HG03196 (cell line): ENCODE results near the gene CARD11.

ENCODE experiments used
- ATAC-seq: cut with Tn5 transposase; IDR thresholded peaks from one replicate; pipeline ENCODE4 v1.9.1; 2021; ENCODE audit not compliant: unreplicated experiment

The CARD11 gene

DNA sequence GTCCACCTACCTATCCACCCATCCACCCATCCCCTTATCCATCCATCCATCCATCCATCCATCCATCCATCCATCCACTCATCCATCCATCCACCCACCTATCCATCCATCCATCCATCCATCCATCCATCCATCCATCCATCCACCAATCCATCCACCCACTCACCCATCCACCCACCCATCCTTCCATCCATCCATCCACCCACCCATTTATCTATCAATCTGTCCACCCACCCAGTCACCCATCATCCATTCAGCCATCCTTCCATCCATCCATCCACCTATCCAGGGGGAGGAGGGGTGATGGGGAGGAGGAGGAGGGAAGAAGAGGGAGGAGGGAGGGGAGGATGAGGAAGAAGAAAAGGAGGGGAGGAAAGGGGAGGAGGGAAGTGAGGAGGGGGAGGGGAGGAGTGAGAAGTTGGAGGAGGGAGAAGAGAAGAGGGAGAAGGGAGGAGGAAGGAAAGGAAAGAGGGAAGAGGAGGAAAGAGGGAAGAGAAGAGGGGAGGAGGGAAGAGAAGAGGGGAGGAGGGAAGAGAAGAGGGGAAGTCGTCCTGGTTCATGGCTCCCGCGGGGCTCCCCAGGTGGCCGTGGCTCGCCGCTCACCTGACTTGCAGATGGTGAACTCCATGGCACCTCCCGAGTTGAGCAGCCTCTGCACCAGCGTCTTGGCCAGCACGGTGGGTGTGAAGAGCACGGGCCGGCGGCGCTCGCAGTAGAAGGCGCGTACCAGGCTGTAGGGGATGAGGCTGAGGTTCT lies 130.8 kb downstream of the CARD11 start:
- ATAC-seq: no peak

DNA sequence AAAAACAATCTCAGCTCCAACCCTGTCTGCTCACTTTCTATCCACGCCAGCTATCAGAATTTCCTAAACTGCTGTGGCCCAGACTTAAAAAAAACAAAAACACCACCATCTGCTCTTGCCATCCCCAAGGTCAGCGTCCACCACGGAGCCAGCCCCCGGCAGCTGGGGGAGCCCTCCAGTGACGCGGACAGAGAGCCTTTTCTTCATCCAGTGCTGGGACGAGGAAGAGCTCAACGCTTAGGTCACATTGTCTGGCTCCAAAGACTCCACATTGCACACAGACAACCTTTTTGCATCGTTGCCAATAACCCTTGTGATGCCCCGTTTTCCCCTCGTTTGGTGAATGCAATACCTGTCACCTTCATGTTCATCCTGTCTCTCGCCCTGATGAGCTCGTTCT lies 132.2 kb downstream of the CARD11 start:
- no peak for ATAC-seq

DNA sequence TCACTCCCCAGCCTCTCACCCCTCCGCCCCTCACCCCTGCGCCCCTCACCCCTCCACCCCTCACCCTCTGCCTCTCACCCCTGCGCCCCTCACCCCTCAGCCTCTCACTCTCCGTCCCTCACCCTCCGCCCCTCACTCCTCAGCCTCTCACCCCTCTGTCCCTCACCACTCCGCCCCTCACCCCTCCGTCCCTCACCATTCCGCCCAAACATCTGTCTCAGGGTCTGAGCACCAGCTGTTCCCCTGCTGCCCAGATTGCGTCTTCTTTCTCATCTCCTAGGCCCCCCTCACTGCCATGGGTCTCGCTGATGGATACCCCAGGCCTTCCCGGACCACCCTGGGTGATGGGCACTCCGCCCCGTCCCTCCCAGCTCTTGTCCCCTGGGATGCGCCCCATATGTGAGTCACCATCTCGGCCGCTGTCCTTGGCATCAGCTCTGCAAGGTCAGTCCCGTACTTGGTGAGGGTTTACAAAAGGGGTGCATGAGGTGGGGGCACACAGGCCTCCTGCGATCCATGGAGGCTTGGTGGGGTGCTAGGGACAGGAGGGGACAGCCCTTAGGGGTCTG lies 134.1 kb downstream of the CARD11 start:
- ATAC-seq: no peak

DNA sequence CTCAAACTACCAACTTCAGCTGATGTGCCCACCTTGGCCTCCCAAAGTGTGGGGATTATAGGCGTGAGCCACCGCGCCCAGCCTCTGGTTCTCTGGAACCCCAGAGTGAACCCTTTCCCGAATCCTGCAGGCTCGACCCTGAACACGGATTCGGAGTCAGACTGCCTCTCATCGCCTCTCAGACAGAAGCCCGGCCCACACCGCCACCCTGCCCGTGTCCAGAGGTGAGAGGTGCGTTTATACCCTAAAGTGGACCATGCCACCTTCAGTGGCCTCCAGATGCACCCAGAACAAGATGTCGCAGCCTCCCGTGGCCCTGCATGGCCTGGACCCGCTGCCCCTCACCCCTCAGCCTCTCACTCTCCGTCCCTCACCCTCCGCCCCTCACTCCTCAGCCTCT lies 134.6 kb downstream of the CARD11 start:
- ATAC-seq: no peak

DNA sequence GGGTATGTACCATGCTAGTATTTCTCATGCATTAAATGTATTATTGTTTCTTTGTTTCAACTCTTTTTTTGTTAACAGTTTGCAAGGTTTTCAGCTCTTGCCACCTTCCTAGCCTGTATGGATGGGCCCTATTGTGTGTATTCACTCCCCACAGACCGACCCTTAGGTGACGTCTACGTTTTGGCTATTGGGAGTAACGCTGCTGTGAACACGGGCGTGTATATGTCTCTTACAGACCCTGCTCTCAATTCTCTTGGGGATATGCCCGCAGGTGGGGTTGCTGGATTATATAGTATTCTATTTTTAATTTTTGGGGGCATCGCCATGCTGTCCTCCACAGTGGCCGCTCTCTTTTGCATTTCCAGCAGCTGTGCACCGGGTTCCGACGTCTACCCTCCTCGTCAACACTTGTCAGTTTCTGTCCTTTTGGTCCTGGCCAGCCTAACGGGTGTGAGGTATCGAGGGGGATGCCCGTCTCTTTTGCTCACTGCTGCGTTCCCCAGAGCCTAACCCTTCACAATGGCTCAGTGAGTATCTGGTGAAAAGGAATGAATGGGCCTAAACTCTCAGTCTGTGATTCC lies 135.5 kb downstream of the CARD11 start:
- ATAC-seq: no peak

DNA sequence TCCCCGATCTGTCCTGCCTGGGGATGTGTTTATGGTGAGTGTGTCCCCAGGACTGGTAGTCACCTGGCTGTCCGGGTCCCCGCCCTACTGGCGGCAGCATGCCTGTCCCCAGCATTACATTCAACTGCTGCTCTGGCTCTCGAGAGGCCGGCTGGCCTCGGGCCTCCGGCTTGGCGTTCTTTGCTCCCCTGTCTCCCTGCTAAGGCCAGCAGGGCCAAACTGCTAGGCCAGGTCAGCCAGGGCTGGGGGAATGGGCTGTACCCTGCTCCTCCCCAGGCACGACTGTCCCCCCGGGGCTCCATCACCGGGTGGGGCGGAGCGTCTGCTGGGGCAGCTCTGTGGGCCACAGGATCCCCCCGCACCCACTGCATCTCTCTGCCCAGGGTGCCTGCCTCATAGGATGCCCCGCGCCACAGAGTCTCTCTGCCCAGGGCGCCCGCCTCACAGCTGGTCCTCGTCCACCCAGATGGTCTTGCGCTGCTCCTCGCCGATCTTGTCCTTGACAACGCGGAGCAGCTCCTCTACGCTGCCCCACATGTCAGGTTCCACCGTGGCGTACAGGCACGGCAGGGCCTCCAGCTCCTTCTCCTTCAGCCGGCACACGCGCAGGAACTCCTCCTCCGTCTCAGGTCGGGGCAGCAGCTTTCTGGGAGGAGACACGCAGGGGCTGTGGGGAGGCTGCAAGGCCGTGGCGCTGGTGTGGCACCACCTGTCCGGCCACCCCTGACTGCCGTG lies 137.3 kb downstream of the CARD11 start:
- ATAC-seq: no peak

DNA sequence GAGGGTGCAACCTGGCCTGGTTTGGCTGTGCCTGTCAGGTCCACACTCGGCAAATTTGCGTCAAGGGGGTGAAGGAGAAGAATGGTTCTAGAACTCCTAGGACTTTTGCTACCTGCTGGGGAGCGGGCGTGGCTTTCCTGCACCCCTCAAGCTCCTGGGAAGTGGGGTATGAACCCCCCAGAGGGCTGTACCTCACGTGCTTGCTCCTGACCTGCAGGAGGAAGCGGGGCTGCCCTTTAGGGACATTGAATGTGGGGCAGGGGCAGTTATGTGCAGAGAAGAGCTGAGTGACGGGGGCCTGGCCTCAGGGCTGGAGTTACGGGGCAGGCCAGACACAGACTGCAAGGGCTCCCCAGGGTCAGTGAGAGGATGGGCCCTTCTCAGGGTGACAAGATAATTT lies 138.2 kb downstream of the CARD11 start:
- ATAC-seq: no peak

DNA sequence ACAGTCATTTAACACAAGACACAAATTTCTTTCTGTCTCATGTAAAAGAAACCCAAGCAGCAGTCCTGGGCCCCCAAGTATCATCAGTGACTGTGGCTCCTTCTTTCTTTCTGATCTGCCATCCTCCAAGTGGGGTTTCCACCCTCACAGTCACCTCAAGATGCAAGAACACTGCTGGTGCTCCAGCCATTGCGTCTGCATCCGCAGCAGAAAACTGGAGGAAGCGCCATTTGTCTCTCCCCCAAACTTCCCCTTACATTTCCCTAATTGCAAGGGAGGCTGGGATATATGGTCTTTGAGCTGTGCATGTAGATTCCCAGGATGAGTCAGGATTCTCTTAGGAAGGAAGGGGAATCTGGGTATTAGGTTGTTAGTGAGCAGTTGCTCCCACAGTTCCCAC lies 138.6 kb downstream of the CARD11 start:
- ATAC-seq: no peak

DNA sequence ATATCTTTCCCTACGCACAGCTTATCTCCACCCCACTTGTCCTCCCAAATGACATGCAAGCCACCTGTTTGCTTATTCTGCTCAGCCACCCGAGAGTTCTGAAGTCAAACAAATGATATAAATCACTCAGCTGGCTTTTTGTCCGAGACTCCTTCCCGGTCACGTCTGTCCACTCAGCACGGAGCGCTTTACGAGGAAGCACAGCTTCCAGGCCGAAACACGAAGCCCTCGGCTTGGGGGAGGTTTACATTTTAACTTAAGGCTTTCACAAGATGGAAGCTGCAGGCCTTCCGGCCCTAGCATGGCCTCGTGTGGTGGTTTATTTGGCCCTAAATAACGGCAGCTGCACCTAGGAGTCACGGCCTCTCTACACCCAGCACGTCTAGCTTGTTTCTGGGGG lies 139.5 kb downstream of the CARD11 start:
- ATAC-seq: no peak

DNA sequence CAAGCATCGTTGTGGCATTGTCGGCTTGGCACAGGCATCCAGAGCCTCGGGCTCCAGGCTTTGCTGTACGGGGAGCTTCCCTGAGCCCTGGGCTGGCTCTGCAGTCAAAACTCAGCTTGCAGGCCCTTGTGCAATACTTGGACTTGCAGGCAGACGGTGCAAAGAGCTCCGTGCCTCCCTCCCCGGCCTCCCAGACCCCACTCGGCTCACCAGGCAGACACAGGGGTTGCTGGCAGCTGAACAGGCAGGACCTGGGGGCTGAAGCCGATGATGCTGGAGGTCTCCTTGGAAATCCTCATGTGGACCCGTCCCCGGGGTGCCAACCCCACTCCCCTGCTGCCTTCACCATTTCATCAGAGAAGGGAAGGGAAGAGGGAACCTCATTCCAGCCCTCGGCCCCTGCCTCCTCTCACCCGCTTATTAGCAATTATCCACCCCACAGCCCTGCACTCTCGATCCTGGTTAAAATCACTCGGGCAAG lies 139.9 kb downstream of the CARD11 start:
- no peak for ATAC-seq

DNA sequence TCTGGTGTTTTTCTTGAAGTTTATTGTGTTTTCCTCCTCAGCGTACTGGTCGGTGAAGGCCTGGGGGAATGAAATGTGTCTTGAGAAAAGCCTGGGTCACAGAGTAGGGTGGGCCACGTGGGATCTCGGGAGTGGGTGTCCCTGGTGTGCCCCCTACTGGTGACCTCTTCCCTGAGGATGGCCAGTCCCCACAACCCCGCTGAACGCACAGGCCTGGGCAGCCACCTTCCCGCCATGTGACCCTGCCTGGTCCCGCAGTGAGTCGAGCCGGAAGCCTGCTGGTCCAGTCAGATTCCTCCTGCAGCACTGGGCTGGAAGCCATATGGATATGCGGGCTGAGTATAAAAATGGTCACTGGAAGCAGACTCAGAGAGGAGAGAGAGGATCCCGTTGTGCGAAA lies 146.6 kb downstream of the CARD11 start:
- ATAC-seq: no peak

DNA sequence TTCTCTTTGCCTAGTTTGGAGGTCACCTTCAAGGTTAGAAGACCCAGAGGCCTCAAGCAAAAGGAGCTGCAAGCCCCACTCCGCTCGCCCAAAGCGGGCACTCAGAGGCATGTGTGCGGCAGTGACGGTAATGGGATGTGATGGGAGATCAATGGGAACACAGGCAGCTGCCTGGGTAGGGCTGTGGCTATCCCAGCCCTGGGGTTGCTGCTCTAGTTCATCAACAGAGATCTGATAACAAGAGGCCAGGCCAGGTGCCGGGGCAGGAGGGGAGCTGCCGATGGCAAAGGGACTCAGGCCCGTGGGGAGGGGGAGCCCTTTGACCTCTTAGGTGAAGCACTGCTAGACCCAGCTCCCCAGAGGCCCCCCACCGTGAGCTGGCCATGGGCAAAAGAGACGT lies 147.5 kb downstream of the CARD11 start:
- no peak for ATAC-seq

DNA sequence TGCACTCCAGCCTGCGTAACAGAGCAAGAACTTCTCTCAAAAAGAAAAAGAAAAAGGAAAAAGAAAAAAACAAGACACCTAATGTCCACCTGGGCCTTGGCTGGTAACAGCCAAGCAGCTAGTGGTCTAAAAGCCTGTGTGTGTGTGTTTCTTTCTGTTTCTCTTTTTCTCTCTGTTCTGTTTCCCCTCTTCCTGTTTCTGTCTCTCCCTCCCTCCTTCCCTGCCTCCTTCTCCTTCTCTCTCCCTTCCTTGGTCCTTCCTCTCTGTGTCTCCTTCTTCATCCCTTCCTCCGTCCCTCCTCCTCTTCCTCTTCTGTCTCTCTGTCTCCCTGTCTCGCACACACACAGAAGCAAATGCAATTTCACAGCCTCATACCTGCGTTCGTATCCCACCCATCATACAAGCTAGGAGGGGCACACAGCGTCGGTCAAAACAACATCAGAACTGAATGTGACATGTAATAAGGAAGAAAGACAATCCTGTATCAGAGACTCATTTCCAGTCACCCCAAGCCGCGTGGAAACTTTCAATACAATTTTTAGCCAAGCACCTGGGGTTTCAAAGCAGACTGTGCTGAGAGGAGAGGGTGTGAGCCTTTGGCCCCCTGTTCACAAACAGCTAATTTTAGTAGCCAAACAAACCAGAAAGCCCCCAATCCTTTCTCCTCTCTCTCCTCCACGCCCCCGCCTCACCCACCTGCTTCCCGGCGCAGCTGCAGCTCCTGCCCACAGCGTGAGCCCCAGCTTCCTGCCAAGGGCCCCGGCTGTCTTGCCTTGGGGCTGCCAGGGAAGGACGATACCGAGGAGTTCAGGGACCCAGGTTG lies 149.3 kb downstream of the CARD11 start:
- ATAC-seq: peak; percentile 52

DNA sequence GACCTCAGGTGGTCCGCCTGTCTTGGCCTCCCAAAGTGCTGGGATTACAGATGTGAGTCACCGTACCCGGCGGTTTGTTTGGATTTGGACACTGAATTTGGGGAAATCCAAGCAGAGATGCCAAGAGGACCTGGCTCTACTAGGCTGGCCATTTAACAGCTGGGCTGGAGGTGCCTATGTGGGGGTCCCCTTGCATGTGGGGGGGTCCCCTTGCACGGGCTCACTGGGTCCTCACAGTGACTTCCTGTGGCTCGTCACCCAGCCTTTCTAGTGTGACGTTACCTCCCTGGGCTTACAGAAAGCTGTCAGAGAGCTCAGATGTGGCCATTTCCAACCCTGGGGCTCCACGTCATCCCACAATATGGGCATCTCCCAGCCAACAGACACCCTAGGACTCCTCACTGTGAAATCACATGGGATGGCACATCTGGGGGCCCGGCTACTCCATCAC lies 150.2 kb downstream of the CARD11 start:
- ATAC-seq: no peak

DNA sequence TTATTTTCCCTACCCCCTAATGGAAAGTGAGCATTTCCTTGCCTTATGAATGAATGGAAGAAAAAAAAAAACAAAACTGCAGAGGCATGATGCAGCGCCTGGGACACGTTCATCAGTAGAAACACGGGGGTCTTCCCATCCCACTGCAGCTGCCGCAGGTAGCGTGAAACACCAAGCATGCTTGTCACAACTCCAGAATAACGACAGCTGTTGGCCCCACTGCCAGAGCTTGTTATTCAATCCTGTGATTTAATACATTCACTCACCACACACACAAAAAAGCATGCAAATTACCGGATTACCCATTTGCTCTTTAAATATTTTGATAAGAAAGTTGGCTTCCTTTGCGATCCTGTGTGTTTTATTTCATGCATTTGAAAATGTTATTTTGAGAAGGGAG lies 151.1 kb downstream of the CARD11 start:
- ATAC-seq: no peak

DNA sequence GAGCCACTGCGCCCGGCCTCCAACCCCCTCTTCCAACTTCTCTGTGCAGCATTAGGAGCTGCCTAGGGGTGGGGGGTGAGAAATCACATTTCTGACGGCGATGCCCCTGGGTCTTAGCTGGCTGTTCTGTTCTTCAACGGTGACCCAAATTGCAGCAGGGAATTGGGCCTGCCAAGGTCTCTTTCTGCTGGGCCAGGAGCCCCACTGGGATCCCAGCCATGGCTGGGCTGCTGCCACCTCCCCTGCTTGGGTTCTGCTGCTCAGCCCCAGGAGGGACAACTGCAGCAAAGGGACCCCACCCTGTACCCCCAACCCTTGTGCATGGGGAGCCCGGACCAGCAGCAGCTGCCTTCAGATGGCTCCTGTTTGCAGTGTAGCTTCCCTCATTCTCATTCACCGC lies 155.9 kb downstream of the CARD11 start:
- ATAC-seq: no peak

DNA sequence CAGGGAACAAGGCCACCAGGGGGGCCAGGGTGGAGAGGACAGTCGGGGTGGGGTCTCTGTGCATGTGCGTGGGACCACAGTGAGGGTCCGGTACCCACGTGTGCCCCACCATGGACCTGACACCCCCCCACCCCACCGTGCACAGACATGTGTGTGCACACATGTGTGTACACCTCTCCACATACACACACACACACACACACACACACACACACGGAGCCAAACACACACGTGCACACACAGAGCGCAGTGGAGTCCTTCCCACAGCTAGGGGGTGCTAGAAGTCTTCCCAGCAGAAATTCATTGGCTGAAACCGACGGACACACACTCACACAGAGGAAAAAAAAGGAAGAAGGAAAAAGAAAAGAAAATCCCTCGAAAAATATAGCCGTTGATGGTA lies 156.8 kb downstream of the CARD11 start:
- no peak for ATAC-seq

DNA sequence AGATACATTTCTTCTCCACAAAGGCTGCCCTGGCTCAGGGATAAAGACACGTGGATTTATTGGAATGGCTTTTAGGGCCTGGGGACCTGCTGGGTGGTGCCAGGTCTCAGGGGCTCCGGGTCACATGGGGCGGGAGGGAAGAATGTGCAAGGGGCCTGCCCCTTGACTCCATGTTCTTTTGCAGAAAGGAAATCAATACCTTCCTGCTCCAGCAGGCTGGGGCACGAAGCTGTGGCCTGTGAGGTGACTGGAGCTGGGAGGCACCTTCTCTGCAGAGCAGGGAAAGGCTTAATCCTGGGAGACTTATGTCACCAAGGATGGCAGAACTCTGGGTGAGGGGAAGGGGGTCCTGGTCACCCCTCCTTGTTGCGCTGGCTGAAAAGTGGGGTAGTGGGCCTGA lies 157.3 kb downstream of the CARD11 start:
- no peak for ATAC-seq

DNA sequence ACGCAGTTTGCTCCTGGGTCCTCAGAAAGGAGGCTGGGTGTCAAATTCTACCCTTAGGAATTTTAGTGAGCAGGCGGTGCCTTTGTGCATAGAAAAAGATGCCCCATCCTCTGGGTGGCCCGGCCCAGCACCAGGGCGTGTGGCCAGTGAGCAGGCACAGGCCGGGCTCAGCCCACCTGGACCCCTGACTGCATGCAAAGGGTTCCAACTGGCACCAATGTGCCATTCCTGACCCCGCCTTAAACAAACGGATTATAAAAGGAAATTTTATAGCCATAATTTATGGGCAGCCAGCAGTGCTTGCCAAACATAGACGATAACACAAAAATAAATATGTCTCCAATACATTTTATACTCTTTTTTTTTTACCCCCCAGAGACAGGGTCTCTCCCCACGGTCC lies 159.5 kb downstream of the CARD11 start:
- no peak for ATAC-seq

DNA sequence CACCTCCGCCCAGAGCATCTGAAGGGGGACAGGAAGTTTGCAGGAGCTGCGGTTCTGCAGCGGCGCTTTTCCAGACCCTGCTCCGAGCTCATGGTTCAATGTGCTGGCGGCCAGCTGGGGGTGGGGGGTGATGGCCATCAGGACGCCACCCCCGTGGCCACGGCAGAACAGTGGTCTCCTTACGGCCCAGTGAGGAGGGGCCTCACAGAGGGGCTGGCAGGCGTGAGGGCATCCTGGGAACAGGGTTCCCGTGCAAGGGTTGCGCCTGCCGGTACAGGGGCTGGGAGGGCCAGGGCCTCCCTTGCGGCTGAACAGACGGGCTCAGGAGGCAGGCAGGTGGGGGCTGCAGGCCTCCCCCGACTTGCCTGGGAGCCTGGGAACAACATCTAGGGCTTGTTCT lies 160.6 kb downstream of the CARD11 start:
- no peak for ATAC-seq

DNA sequence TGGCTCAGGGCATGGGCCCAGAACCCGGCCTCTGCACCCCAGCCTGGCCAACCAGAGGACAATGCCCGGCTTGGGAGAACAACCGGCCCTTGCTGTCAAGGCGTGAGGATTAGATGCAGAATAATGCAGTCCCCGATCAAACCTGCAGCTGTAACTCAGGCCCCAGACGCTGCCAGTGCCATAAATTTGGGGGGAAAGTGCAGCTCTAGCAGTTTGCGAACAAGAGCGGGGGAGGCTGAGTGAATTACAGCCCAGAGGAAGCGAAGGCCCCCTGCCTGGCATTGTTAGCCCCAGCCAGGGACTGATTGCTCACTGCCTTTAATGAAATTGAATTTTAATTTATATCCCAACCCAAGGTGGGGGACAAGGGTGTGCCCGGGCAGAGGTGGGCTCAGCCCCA lies 161.6 kb downstream of the CARD11 start:
- no peak for ATAC-seq
